Activated CD4-positive, alpha-beta T cell treated with anti-CD3 and anti-CD28 coated beads for 36 hours (primary cell): ENCODE data around the gene CACNB4. TPM values are rescaled to one million over a fixed set of nuclear protein-coding genes. Genes with fewer than 3 reads are reported as not detected.

Experiments
- ATAC-seq: fragments of 200-7000 bp; cut with Tn5 transposase; one replicate; pipeline ENCODE4 v1.10.0; 2021; ENCODE audit warnings: mild to moderate bottlenecking, moderate library complexity
- CTCF ChIA-PET: fragments of 350-600 bp; sonication (Branson Sonifier 250); formaldehyde crosslinking; loops from one replicate; lab custom pipeline; 2021; ENCODE audit warnings: antibody characterized with exemption; lab: Charles Lee
- POLR2A ChIA-PET: fragments of 350-600 bp; sonication (Branson Sonifier 250); formaldehyde crosslinking; loops from one replicate; lab custom pipeline; 2021; ENCODE audit warnings: antibody characterized with exemption, inconsistent platforms; lab: Charles Lee
- DNase-seq: peaks from one replicate; pipeline ENCODE4 v3.0.0-alpha.2; 2020
- H3K27ac Mint-ChIP-seq: one replicate; pipeline ENCODE4 v1.8.0; 2021; ENCODE audit warnings: mixed read lengths
- H3K27me3 Mint-ChIP-seq: one replicate; pipeline ENCODE4 v1.8.0; 2021; ENCODE audit warnings: mixed read lengths
- H3K36me3 Mint-ChIP-seq: one replicate; pipeline ENCODE4 v1.8.0; 2021; ENCODE audit warnings: low read depth, mixed read lengths
- H3K4me1 Mint-ChIP-seq: one replicate; pipeline ENCODE4 v1.8.0; 2021; ENCODE audit warnings: mixed read lengths
- H3K4me3 Mint-ChIP-seq: one replicate; pipeline ENCODE4 v1.8.0; 2021; ENCODE audit warnings: mild to moderate bottlenecking, moderate library complexity, mixed read lengths
- H3K9me3 Mint-ChIP-seq: one replicate; pipeline ENCODE4 v1.8.0; 2021; ENCODE audit warnings: low read depth, mixed read lengths
- intact Hi-C, 2 experiments: fragments of 100-400 bp; cut with DNase I in 1 of 2; cut with micrococcal nuclease in 1 of 2; formaldehyde crosslinking; loops; one replicate each; pipeline versions ENCODE4 v1.14.2 to v1.15.1; 2022 to 2024; cut with DNase I, micrococcal nuclease
- total RNA-seq, 2 experiments: library from RNA; stranded (reverse); gene quantifications; one replicate each; pipeline ENCODE4 v1.2.3, GENCODE V29; 2021

The CACNB4 gene
- total RNA-seq, 2 experiments from 2014 or later = 0.26 to 0.37 TPM

DNA sequence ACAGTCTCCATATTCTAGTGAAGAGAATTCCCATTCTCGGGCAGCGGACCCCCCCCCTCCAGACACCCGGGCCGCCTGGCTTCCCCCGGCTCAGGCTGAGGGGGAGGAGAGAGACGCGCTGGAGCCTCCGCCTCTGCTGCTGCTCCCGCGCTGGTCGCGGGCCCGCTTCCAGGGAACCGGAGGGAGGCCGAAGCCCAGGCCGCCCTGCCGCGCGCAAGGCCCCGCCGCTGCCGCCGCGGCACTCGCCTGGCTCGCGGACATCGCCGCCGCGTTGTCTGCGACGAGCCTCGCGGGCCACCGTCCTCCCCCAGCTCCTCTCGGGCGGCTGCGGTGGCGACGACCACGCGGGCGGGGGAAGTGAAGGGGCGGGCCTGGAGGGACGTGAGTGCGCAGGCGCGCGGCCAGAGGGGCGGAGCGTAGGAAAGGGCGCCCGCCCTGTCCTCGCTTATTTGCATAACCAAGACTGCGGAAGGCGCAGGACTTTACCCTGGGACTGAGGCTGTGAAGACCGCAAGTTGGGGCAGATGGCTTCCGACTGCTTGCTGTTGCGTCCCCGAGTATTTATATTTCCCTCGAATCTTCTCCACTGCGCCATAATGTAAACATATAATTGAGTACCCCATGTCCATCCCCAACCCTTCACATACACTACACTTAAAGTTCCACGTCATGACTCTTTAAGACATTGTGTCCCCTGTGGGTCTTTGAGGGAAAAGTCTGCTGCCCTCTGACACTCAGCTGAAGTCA lies 270.5 kb downstream of the CACNB4 start, which contains the start of gene ARL5A:
ARL5A (minus strand) TSS at position 279 of the 747 bp plus-strand sequence; CDS start at position 34, 245 bp downstream.
- intact Hi-C loops = loop anchor here (1.0 to 10.0 kb wide), 10 partner anchors 8 to 890 kb away; partner anchors contain the start of genes ARL6IP6 (in 1 of the 2), NMI (in 1 of the 2) and STAM2 (in 1 of the 2)
- Mint-ChIP-seq H3K4me3 (peak within 1 kb of the TSS; percentile 97), H3K27ac (peak within 1 kb of the TSS; percentile 94), H3K9me3 (no peaks in the 10 kb centered on the region), H3K27me3 (no peaks in the 10 kb centered on the region), H3K4me1 (peaks cover 48% of the 10 kb centered on the region), H3K36me3 (peaks cover 4% of the 10 kb centered on the region)
- peak; percentile 97 for ATAC-seq
- ChIA-PET CTCF (interaction anchor here (0.5 to 2.0 kb wide), 6 partner anchors 9 to 210 kb away, joined by 3 to 8 read pairs (median 4); no protein-coding TSS in a partner anchor), POLR2A (interaction anchor here (1.0 kb wide), 1 partner anchor 17 kb away, joined by 3 read pairs; no protein-coding TSS in a partner anchor)
- peak; percentile 97 for DNase-seq

DNA sequence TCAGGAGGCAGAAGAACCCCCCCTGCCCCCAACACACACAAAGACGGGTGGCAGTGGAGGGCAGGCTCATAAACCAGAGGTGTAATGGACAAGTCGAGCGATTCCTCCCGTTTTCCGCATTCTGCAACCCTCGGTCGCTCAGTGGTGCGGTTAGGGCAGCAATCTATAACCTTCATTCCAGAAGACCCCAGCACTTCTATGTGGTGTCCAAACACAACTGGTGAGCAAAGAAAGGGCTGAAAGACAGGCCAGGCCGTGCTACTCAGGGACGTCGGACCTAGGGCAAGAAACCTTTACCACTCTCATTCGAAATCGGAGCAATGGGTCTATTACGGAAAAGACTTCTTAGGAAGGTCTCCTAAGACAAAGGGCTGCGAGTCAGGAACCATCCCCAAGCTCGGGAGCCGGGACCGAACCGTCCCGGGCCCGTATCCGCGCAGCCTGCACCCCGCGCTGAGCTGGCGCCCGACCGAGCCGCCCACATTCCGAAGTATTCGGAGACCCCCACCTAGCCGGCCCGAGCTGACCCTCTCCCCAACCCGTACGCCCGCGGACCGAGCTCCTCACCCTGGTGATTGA lies 271.2 kb downstream of the CACNB4 start:
- Mint-ChIP-seq H3K27me3 (no peaks in the 10 kb centered on the region), H3K9me3 (no peaks in the 10 kb centered on the region), H3K4me3 (peak overlapping the region; percentile 97), H3K4me1 (peaks cover 54% of the 10 kb centered on the region), H3K27ac (peak overlapping the region; percentile 85), H3K36me3 (peaks cover 4% of the 10 kb centered on the region)
- peak; percentile 38 for DNase-seq
- ATAC-seq = peak; percentile 21
- intact Hi-C loops = loop anchor here (1.0 to 10.0 kb wide), 11 partner anchors 7 to 891 kb away; partner anchors contain the start of genes ARL6IP6 (in 1 of the 2), NMI (in 1 of the 2) and STAM2 (in 1 of the 2)
- ChIA-PET POLR2A (interaction anchor here (1.0 kb wide), 1 partner anchor 18 kb away, joined by 3 read pairs; no protein-coding TSS in a partner anchor), CTCF (interaction anchor here (0.5 to 2.0 kb wide), 4 partner anchors 8 to 211 kb away, joined by 3 to 8 read pairs (median 4); no protein-coding TSS in a partner anchor)

DNA sequence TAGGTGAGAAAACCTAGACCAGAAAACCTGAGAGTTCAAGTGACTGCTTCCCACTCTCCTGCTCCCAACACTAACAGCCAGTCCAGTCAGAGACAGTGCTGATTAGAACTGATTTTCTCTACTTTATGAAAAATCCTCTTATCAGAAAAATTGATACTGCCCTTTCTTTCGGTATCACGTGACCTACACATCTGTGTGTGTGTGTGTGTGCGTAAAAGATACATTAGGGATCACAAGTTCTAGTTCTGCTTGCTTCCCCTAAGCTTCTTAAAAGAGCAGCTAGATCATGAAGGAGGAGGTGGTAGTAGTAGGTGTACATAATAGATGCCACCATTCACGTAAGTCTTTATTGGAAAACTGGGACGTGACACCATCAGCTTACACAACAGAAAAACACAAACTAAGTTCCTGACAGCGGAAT lies 272.1 kb downstream of the CACNB4 start:
- H3K36me3 Mint-ChIP-seq = peaks cover 4% of the 10 kb centered on the region
- H3K9me3 Mint-ChIP-seq = no peaks in the 10 kb centered on the region
- H3K27ac Mint-ChIP-seq = peak overlapping the region; percentile 78
- peak overlapping the region; percentile 97 for H3K4me3 Mint-ChIP-seq
- no peak for DNase-seq
- H3K4me1 Mint-ChIP-seq = peaks cover 61% of the 10 kb centered on the region
- no peak for ATAC-seq
- intact Hi-C loops = loop anchor here (2.0 to 10.0 kb wide), 8 partner anchors 52 to 746 kb away; partner anchors contain the start of genes NMI (in 1 of the 2) and STAM2 (in 1 of the 2)
- CTCF ChIA-PET = interaction anchor here (1.4 kb wide), 1 partner anchor 10 kb away, joined by 5 read pairs; no protein-coding TSS in a partner anchor
- H3K27me3 Mint-ChIP-seq = no peaks in the 10 kb centered on the region
- POLR2A ChIA-PET = no interaction called here

DNA sequence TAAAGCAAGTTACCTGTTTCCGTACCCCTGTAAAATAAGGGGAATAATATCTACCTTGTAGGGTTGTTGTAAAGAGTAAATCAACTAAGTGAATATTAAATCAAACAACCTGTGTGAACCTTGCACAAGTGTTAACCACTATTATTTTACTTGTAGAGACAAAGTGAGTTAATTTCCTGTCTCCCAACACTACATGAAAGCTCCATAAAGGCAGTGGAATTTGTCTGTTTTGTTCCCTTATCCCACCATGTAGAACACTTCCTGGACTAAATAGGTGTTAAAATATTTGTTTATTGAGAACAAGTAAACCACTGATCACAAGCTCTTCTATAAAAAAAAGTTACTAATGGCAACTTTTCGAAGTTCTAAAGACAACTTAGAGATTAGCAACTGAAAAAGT lies 274.0 kb downstream of the CACNB4 start:
- Mint-ChIP-seq H3K27ac (no peak overlapping the region), H3K4me3 (no peak overlapping the region), H3K4me1 (peaks cover 78% of the 10 kb centered on the region), H3K36me3 (peaks cover 10% of the 10 kb centered on the region), H3K27me3 (no peaks in the 10 kb centered on the region), H3K9me3 (no peaks in the 10 kb centered on the region)
- DNase-seq = no peak
- CTCF ChIA-PET = interaction anchor here (0.7 to 1.0 kb wide), 2 partner anchors 18 to 103 kb away, joined by 3 read pairs; no protein-coding TSS in a partner anchor
- ATAC-seq = no peak
- intact Hi-C loops = loop anchor here (5.0 to 10.0 kb wide), 7 partner anchors 188 to 747 kb away; partner anchors contain the start of genes NMI (in 1 of the 2) and STAM2 (in 1 of the 2)
- POLR2A ChIA-PET = no interaction called here

DNA sequence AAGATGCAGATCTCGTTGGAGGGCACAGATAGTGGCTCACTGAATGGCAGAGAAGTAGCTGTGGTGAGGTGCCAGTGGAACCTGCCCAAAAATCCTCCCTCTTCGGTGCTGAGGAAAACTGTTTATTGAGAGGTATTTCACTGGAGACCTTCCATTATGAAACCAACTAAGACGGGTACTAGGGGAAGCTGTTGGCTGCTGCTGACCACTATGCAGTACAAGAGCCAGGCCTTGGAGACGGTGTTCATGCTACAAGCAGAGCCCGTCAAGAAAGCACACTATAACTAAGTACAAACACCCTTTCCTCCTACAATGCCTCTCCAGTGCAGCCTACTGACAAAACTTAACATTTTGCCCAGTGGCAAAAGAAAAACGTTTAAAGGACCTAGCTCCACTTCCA lies 275.2 kb downstream of the CACNB4 start:
- intact Hi-C loops = loop anchor here (5.0 to 10.0 kb wide), 3 partner anchors 186 to 581 kb away; no protein-coding TSS in a partner anchor
- peaks cover 80% of the 10 kb centered on the region for H3K4me1 Mint-ChIP-seq
- ChIA-PET POLR2A (no interaction called here), CTCF (interaction anchor here (0.6 kb wide), 1 partner anchor 57 kb away, joined by 3 read pairs; no protein-coding TSS in a partner anchor)
- DNase-seq (no peak), ATAC-seq (no peak)
- no peak overlapping the region for H3K27ac Mint-ChIP-seq
- no peaks in the 10 kb centered on the region for H3K9me3 Mint-ChIP-seq
- H3K27me3 Mint-ChIP-seq = no peaks in the 10 kb centered on the region
- peaks cover 14% of the 10 kb centered on the region for H3K36me3 Mint-ChIP-seq
- no peak overlapping the region for H3K4me3 Mint-ChIP-seq

DNA sequence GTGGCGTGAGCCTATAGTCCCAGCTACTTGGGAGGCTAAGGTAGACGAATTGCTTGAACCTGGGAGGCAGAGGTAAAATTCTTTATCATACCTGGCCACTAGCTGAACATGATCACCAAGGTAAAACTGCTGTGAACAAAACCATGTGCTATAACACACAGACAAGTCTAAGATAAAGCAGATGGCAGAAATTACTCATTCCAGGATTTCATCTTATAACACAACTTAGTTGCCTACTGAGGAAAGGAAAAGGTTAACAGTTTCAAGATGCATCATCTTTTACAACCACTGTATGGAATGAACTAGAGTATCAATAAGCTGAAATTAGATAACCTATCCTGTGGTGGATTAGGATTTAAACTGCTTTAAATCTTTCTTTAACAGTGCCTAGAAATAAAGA lies 278.9 kb downstream of the CACNB4 start:
- H3K4me1 Mint-ChIP-seq = peaks cover 61% of the 10 kb centered on the region
- intact Hi-C loops = loop anchor here (1.0 to 10.0 kb wide), 4 partner anchors 8 to 585 kb away; partner anchors contain the start of gene ARL5A (in 2 of the 2)
- ATAC-seq = peak; percentile 97
- no peaks in the 10 kb centered on the region for H3K9me3 Mint-ChIP-seq
- POLR2A ChIA-PET = interaction anchor here (0.6 kb wide), 3 partner anchors 11 to 397 kb away, joined by 3 to 4 read pairs (median 4); no protein-coding TSS in a partner anchor
- DNase-seq = no peak
- no peaks in the 10 kb centered on the region for H3K27me3 Mint-ChIP-seq
- CTCF ChIA-PET = interaction anchor here (0.6 to 1.6 kb wide), 7 partner anchors 8 to 323 kb away, joined by 3 to 4 read pairs (median 3); partner anchors contain the start of gene ARL5A
- peak overlapping the region; percentile 73 for H3K27ac Mint-ChIP-seq
- H3K4me3 Mint-ChIP-seq = no peak overlapping the region
- H3K36me3 Mint-ChIP-seq = peaks cover 22% of the 10 kb centered on the region

DNA sequence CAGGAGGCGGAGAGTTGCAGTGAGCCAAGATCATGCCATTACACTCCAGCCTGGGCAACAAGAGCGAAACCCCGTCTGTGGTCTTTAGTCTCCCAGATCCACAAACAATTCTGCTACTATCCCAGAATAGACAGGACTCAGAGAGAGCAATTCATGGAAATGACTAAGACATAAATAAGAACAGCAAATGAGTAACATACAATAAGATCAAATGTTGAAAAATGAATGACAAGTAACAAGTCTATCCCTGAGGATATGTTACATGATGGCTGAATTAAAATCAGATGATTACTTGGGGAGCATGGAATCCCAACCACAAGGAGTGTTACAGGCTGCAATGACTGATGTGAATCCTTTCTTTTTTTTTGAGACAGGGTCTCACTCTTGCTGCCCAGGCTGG lies 280.9 kb downstream of the CACNB4 start:
- H3K4me1 Mint-ChIP-seq = peaks cover 41% of the 10 kb centered on the region
- ChIA-PET POLR2A (no interaction called here), CTCF (no interaction called here)
- ATAC-seq = no peak
- no peak overlapping the region for H3K4me3 Mint-ChIP-seq
- H3K36me3 Mint-ChIP-seq = peaks cover 30% of the 10 kb centered on the region
- no peaks in the 10 kb centered on the region for H3K9me3 Mint-ChIP-seq
- no peaks in the 10 kb centered on the region for H3K27me3 Mint-ChIP-seq
- intact Hi-C loops = no loop called here
- no peak for DNase-seq
- H3K27ac Mint-ChIP-seq = no peak overlapping the region

DNA sequence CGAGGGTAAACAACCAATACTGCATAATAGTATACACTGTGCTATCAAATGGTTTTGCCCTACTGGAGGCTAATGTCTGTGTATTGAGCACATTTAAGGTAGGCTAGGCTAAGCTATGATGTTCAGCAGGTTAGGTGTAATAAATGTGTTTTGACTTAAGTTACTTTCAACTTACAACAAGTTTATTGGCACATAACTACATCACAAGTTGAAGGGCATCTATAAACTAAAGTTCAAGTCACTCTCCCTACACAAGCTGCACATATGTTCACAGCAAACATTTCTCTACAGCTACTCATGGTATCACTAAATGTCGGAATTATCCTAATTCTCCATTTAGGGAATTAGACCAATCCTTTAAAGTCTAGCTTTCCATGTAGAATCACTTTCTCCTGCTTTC lies 282.0 kb downstream of the CACNB4 start:
- H3K4me1 Mint-ChIP-seq = peaks cover 31% of the 10 kb centered on the region
- H3K36me3 Mint-ChIP-seq = peaks cover 38% of the 10 kb centered on the region
- no peaks in the 10 kb centered on the region for H3K27me3 Mint-ChIP-seq
- H3K27ac Mint-ChIP-seq = no peak overlapping the region
- CTCF ChIA-PET = interaction anchor here (0.6 to 1.2 kb wide), 5 partner anchors 9 to 208 kb away, joined by 3 to 5 read pairs (median 4); partner anchors contain the start of gene ARL5A
- no peak for ATAC-seq
- peaks cover 2% of the 10 kb centered on the region for H3K9me3 Mint-ChIP-seq
- intact Hi-C loops = no loop called here
- H3K4me3 Mint-ChIP-seq = no peak overlapping the region
- POLR2A ChIA-PET = no interaction called here
- DNase-seq = no peak

DNA sequence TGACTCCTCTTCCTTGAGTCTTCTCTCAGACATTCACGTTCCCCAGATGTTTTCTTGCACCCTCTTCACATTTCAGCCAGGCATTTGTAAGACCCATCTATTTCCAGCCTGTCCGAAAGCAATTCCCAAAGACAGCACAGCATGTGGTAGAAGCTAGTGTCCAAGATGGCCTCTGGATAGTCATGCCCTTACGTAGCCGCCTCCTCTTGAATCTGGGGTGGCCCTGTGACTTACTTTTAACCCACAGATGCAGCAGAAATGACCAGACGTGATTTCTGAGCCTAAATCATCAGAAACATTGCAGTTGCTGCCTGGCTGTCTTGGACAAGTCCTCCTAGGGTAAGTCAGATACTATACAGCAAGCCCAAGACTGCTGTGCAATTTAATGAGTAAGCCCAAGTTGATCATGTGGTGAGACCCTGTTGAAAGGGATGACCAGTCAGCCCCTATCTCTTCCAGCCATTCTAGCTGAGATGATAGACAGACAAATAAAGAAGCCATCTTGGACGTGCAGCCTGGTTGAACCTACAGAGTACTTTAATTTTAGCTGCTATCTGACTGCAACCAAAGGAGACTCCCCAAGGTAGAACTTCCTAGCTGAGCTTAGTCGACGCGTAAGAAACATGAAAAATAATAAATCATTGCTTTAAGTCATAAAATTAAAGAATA lies 282.9 kb downstream of the CACNB4 start:
- ChIA-PET POLR2A (interaction anchor here (0.6 kb wide), 1 partner anchor 220 kb away, joined by 3 read pairs; no protein-coding TSS in a partner anchor), CTCF (interaction anchor here (0.6 to 1.2 kb wide), 3 partner anchors 12 to 209 kb away, joined by 3 to 4 read pairs (median 4); partner anchors contain the start of gene ARL5A)
- Mint-ChIP-seq H3K4me3 (no peak overlapping the region), H3K36me3 (peaks cover 41% of the 10 kb centered on the region), H3K4me1 (peaks cover 25% of the 10 kb centered on the region), H3K27ac (no peak overlapping the region), H3K27me3 (no peaks in the 10 kb centered on the region), H3K9me3 (peaks cover 2% of the 10 kb centered on the region)
- DNase-seq = no peak
- intact Hi-C loops = no loop called here
- no peak for ATAC-seq

DNA sequence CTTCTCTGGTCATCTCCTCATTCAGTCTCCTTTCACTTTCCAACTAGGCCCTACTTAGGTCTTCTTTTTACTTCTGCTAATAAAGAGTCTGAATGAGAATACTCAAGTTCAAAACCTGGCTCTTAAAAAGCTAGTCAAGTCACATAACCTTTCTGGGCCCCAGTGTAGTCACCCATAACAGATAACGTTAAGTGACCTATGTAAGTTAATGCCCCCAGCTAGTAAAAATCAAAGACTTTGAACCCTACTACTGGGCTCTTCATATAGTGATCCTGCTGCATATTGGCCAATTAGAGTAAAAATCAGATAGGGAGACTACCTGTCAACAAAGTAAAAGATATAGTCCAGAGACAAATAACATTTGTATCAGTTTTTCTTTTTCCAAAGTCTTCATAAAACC lies 288.4 kb downstream of the CACNB4 start:
- no peak overlapping the region for H3K27ac Mint-ChIP-seq
- no peaks in the 10 kb centered on the region for H3K27me3 Mint-ChIP-seq
- DNase-seq (no peak), ATAC-seq (no peak)
- intact Hi-C loops = no loop called here
- H3K4me1 Mint-ChIP-seq = no peaks in the 10 kb centered on the region
- peaks cover 36% of the 10 kb centered on the region for H3K36me3 Mint-ChIP-seq
- H3K4me3 Mint-ChIP-seq = no peak overlapping the region
- POLR2A ChIA-PET = no interaction called here
- CTCF ChIA-PET = no interaction called here
- H3K9me3 Mint-ChIP-seq = peaks cover 2% of the 10 kb centered on the region
